Endometrium (tissue), 2 donors: ENCODE measurements around the gene SLU7.
"Not testable (repeated sequence)": the region's sequence is repeated elsewhere in the genome, so short reads cannot be mapped to it uniquely, and the experiment has no call there.

Experiments used
- FAIRE-seq: peaks from 2 replicates; lab custom pipeline; 2012; peaks lifted over from hg19 to GRCh38; lab: Jason Lieb, UNC
- donor health status: control.
- donor health status: control.

SLU7 gene

DNA sequence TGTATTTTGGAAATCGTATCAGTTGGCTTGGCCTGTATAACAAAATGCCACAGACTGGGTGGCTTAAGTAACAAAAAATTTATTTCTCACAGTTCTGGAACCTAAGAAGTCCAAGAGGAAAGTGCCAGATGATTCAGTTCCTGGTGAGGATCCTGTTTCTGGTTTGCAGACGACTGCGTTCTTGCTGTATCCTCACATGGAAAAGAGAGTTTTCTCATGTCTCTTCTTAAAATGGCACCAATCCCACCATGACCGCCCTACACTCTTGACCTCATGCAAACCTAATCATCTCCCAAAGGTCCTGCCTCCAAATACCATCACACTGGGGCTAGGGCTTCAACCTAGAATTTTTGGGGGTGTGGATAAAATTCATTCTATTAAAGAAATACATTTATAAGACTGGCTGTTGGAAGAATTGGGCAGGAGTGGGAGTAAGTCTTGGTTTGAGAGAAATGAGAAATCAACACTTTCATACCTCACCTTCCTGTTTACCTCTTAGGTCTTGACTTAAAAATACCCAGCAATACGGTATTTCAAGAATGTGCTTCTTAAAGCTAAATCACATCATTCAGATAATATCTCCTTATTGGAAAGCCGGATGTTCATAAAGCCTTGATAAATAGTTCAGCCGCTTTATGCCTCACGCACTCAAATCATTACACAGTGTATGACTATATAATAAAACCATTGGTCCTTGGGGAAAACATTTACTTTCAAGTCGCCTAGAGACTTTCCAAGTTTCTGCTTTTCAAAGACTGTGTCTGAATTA lies 31.5 kb upstream of the SLU7 start:
- no peak for FAIRE-seq

DNA sequence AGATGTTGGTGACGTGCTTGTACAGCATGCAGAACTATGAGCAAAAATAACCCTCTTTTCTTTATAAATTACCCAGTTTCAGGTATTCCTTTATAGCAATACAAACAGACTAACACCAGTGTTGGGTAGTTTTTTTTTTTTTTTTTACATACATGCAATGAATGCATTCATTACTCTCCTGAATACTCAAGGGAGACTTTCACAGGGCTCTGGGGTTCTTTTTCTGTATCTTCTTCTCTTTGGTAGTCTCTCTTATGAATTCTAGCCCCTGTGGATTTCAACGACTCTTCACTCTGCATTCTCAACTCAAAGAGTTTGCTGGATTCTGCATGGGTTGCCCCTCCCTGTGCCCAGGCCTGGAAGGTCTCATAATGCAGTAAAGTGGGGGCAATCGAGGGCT lies 30.6 kb upstream of the SLU7 start:
- FAIRE-seq: no peak

DNA sequence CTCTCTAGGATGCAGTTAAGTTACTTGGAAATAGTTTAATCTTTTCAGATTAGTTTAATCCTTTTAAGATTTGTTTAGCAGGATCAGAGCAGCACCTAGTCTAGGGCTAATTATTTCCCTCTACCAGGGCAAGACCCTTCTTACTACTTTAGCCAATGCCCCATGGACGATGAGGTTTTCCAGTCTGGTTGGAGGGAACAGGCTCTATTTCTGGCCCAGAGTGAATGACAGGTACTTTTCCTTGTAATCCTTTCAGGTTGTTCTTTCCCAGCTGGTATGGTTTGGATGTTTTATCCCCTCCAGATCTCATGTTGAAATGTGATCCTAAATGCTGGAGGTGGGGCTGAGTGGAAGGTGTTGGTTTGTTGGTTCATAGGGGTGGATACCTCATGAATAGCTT lies 30.0 kb upstream of the SLU7 start:
- no peak for FAIRE-seq

DNA sequence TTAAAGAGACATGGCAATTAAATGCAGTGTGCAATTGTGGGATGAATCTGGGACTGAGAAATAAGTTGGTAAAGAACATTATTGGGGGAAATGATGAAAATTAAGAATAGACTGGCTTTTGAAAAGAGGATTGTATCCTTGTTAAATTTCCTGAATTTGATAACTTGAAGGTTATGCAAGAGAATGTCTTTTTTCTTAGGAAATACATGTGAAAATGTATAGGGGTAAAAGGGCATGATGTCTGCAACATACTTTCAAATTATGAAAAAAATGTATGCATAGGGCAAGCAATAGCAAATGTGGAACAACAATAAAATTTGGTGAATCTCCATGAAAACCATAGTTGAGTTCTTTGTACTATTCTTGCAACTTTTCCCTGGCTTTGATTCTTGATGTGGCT lies 26.9 kb upstream of the SLU7 start:
- no peak for FAIRE-seq

DNA sequence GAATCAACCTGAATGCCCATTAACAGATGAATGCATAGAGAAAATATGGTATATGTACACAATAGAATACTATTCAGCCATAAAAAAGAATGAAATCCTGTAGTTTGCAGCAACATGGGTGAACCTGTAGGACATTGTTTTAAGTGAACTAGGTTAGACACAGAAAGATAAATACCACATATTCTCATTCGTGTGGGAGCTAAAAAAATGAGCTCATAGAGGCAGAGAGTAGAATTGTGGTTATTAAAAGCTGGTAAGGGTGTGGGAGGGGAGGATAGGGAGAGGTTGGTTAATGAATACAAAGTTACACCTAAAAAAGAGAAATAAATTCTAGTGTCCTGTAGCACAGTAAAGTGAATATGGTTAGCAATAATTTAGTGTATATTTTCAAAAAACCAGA lies 26.3 kb upstream of the SLU7 start:
- FAIRE-seq: no peak

DNA sequence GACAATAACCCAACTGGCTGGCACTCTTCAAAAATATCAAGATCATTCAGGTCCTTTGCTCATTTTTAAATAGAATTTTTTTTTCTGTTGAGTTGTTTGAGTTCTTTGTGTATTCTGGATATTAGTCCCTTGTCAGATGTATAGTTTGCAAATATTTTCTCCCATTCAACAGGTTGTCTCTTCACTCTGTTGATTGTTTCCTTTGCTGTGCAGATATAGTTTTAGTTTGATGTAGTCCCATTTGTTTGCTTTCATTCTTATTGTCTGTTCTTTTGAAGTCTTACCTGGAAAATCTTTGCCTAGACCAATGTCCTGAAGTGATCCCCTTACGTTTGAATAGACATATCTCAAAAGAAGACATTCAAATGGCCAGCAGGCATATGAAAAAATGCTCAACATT lies 25.5 kb upstream of the SLU7 start:
- FAIRE-seq: no peak

DNA sequence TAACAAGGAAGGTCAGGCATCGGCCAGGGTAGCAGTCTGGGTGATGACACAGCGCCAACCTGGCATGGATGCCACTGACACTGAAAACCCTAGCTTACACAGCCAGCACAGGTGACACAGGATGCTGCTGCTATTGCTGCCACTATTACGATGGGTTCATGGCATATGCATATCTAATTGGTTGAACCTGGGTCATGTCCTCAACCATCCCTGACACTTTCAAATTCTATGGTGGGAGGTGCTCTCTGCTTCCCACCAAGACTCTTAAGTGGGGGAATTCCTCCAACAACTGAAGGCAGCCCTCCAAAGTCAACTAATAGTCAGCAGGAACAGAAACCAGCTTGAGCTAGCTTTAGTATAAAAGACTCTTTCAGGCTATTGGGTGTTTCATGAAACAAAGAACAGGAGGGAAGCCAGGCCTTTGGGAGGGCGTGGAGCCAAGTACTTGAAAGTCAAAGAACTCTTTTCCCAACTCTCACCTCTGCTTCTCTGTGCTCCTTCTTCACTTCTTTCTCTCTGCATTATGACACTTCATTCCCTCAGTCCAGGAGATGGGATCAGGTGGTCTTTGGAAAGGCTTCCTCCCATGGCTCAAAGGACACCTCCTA lies 24.0 kb upstream of the SLU7 start:
- no peak for FAIRE-seq

DNA sequence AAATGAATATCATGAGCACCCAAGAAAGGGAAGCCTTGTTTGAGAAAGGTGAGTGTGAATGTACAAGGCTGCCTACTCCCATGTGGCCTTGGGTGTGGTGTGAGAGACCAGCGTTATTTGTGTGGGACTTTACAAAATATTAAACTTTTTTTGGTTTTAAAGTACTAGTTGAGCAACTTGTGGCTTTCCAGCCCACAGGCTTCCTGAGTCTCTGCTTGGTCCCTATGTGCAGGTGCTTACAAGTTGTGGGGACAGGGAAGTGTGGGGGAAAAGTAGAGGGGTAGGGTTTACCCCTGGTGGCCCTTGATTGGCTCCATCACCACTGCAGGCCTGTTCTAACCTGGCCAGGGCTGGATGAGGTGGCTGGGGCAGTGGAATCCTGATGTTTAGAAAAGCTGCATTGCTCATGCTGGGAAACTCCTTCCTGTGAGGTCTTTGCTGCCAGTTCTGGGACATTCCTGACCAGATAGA lies 22.5 kb upstream of the SLU7 start:
- FAIRE-seq: no peak

DNA sequence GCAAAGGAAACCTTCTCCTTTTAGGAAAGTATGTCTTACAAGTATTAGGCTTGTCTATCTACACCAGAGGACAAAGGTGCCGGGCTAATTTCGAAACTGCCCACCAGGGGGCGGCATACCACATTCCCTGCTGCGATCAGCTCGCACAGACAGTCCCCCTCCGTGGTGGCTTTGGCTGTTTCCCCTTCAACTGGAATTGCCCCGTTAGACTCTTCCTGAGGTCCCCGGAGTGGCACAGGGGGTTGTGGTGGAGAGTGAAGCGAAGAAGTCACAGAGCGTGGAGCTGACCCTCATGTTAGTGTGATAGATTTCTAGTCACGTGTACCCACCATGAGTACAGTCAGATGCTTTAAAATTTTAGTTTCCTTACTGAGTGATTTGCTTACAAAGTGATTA lies 20.3 kb upstream of the SLU7 start:
- no peak for FAIRE-seq

DNA sequence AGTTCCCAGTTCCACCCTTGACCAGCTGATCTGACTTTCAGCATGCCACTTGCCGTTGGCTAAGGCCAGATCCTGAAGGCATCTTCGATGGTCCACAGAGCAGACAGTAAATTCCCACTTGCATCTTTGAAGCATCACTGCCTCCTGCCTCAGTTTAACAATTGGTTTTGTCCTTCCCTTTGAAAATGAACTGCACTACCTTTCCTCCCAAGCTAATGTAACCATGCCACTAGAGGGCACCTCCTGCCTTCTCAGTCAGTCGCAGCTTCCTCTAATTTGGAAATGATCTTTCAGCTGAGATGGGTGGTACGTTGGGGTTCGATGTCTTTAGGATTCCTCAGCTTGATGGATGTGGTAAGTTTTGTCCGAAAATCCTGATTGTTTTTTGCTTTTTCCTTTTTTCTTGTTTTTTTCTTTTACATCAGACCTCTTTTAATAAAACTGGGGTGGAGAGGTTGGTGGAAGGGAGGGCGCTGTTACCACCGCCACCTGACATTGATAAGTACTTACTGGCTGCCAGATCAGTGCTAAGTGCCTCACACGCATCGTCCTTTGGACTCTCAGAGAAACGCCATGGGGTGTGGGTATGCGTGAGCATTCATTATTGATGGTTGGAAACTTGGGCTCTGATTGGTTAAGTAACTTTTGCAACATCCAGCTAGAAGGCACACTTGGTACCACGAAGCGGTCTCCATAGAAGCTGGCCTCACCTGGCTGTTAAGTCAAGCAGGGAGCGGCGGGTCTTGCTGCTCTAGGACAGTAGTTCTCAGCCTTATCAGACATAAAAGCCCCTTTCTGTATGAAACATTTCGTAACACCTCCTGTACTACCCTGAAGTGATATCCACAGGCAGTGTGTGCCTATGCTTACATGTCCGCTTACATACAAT lies 19.7 kb upstream of the SLU7 start:
- FAIRE-seq: peak; percentile 21

DNA sequence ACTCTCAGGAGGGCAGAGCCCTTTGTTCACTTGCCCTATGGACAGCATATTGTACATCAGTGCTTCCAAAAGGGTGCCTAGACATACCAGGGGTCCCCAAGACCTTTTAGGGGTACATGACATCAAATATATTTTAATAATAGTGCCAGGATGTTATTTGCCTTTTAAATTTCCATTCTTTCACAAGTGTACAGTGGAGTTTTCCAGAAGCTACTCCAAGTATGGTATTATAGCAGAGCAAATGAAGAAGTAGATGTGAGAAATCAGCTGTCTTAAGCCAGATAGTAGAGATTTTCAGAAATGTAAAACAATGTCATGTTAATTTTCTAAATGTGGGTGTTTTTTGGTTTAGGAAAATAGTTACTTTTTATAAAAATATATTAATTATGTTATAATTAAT lies 18.4 kb upstream of the SLU7 start:
- peak; percentile 54 for FAIRE-seq

DNA sequence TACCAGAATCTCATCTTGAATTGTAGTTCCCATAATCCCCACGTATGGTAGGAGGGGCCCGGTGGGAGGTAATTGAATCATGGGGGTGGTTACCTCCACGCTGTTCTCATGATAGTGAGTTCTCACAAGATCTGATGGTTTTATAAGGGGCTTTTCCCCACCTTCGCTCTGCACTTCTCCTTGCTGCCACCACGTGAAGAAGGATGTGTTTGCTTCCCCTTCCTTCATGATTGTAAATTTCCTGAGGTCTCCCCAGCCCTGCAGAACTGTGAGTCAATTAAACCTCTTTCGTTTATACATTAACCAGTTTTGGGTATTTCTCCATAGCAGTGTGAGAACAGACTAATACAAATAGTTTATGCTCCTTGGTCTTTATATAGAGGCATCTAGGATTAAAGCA lies 17.8 kb upstream of the SLU7 start:
- not testable (repeated sequence) for FAIRE-seq

DNA sequence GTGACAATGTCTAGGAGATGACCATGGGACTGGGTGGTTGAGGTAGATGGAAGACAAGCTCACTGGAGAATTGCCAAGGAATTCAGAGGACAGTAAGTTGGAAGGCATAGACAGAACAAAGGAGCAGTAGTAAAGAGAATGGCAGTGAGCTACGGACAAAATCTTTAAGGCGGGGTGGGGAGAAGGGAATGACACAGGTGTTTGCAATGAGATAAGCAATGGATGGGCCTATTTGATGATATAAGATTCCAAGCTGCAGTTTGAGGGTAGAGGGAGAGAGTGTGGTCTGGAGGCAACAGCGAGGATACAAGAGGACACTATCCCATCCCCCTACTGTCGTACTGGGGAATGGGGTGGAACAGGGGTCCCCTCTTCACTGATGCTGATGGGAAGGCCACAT lies 17.1 kb upstream of the SLU7 start:
- FAIRE-seq: no peak

DNA sequence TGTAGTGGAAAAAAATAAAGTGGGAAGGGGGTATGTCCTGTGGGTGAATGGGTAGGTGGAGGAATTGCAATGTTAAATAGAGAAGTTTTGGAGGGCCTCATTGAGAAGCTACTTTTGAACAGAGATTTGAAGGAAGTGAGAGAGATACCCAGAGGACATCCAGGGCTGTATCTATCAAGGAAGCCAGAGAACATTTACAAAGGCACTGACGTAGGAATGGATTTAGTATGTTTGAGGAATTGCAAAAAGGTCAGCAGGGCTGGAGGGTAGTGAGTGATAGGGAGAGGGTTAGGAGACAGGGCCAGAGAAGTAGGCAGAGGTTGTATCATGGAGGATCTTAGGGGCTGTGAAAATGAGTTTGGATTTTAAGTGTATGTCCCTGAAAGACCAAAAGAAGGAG lies 16.7 kb upstream of the SLU7 start:
- no peak for FAIRE-seq

DNA sequence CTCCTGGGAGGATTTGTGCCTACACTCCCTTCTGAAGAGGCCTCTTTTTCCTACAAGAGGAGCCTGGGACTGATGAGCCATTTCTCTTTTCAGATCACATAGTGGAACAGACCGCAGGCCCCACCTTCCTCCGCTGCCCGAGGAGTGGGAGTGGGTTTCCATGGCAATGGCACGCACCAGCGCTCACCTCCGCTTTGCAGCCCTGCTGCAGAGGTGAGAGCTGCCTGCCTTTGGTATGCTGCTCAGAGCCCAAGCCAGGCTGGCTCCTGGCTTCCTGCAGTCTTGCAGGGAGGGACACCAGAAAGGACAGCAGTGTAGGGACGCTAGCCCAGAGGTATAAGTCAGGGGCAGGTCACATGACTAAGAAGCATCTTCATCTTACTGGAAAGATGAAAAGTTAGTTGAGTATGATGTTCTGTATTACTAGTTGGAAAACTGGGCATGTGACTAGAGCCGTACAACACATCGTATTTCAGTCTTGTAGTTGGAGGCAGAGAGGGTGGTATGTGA lies 15.2 kb upstream of the SLU7 start:
- no peak for FAIRE-seq

DNA sequence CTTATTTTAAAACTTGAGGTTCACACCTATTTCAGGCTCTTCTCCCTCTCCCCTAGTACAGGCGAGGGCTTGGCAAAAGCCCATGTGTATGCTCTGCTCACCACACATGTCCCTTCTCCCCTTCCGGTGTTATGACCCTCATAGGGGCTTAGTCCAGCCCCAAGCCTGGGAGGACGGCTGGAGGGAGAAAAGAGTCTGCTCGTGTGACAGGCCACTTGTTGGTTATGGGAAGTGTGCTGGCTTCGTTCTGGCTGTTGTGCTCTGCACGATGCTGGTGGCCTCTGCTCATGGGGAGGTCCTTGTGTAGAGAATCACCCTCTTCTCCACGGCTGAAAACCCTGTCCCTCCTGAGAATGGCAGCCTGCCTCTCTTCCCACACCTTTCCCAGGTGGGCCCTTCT lies 13.9 kb upstream of the SLU7 start:
- FAIRE-seq: no peak

DNA sequence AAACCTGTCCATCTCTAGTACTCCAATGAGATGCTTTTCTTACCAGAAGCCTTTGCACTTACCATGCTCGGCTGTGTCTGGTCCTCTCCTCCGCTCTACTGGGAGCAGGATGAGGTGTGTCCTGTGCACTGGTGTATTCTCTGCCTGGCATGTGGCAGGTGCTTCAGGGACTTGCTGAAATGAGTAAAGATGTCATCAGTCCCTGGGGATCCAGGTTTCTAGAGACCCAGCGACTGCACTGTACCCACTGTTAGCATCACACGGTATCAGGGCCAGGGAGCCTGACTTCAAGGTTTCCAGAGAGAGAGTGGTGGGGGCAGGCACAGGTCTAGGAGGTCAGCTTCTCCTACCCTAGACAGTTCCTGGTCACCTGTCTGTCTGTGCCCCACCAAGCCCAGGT lies 13.3 kb upstream of the SLU7 start:
- no peak for FAIRE-seq

DNA sequence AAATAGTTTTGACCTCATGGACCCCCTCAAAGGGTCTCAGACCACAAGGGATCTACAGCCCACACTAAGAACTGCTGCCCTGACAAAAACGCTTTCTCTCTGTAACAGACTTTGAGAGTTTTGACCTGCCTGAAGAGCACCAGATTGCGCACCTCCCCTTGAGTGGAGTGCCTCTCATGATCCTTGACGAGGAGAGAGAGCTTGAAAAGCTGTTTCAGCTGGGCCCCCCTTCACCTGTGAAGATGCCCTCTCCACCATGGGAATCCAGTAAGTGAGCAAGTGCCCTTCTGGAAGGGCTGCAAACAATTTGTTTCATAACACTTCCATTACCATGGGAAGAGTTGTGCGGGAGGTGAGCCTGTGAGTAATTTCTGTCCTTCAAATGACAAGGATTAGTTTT lies 8.7 kb upstream of the SLU7 start:
- no peak for FAIRE-seq

DNA sequence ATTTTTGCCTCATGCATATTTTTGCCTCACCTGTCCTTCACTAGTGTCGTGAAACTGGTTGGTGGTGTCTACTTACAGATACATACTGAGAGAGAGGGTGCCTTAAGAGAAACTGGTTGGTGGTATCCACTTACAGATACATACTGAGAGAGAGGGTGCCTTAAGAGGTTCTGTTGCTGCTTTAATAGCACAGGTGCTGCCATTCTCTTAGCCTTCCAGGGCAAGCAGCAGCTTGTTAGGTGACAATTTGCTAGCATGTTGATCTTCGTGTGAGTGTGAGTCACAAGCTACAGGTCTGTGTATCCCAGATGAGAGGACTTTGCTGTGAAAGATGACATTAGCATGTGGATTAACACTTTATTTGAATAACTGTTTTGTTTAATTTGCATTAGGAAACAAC lies 4.2 kb upstream of the SLU7 start:
- no peak for FAIRE-seq

DNA sequence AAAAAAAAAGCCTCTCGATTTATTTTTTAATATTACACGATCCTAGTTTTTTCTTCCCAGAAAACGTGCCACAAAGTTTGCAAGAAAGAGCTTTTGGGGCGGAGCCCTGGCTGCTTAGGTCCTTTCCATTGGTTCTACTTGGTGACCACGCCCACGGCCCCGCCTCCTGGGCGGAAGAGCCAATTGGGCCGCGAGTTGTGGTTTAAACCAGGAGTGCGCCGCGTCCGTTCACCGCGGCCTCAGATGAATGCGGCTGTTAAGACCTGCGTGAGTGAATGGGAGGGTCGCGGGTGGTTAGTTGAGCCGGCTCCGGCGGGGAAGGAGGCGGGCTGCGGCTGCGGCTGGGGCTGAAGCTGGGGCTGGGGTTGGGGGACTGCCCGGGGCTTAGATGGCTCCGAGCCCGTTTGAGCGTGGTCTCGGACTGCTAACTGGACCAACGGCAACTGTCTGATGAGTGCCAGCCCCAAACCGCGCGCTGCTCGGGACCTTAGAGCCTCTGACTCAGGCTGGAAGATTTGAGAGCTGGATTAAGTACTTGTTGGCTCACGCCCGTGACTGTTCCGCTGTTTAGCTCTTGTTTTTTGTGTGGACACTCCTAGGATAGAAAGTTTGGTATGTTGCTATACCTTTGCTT lies 2.9 kb upstream of the SLU7 start, which contains the start of gene PTTG1:
Gene PTTG1, plus strand, starts transcription at position 231 of the 634 bp plus-strand sequence. CDS start 458 bp downstream, outside the sequence.
- peak; percentile 98 for FAIRE-seq

DNA sequence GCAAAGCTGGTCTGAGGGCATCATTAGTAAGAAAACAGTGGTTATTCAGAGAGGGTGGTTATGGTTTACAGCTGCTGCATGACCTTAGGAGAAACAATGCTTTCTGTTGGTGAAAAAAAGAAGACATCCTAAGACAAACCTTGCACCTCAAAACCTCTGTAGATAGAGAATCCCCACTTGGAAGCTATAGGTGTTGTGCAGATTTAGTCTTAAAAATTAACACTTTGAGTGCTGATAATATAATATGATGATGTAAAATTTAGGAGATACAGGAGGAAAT lies 1.4 kb upstream of the SLU7 start:
- no peak for FAIRE-seq
